Activated CD4-positive, alpha-beta T cell treated with anti-CD3 and anti-CD28 coated beads, Interleukin-2, amount 50 U/mL, for 48 hours (primary cell): ENCODE data around the gene MAPK8.

ENCODE experiments used
- DNase-seq, 2 experiments: peaks; one replicate each; pipeline ENCODE4 v3.0.0-alpha.2; 2020

The MAPK8 gene

DNA sequence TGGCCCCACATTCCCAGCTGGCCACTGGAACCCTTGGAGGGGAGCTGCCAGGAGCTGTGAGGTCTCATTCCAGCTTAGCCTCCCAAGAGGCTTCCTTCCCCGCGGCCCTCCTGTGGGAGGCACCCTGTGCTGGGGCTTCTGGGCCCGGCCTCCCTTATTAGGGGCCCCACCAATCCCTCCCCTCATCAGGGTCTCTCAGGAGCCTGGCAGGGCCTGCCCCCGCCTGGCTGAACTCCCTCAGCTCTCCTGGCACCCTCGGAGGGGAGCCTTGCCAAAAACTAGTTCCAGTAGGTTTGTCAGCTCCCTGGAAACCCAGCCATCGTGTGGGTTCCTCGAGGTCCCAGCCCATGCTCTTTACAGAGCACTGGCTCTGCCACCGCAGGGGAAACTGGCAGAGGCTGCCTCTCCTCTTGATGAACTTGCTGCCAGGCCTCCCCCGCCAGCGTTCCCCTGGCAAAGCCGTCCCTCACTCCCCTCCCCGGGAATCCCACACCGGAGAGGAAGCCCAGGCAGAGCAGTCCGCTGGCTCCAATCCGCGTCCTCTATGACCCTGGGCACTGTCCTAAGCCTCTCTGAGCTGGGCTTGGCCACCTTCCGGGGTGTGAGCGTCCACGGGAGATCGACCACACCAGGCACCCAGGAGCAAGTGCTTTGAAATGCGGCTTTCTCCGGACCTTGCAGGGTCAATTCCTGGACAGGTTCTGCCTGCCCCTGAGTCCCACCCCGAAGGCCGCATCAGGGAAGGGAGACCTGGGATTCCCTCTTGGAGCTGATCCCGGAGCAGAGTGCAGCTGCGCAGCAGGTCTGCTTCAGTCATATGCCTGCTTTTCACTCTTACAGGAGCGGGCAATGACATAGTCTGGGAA, 158.6 kb downstream of the MAPK8 start:
- no peak for DNase-seq

GRCh38 chr10:48465860-48466521, 159.5 kb downstream of the MAPK8 start:
- DNase-seq, result no peak

- no peak for DNase-seq
Observed at GRCh38 chr10:48466611-48467240, 160.2 kb downstream of the MAPK8 start.

DNA sequence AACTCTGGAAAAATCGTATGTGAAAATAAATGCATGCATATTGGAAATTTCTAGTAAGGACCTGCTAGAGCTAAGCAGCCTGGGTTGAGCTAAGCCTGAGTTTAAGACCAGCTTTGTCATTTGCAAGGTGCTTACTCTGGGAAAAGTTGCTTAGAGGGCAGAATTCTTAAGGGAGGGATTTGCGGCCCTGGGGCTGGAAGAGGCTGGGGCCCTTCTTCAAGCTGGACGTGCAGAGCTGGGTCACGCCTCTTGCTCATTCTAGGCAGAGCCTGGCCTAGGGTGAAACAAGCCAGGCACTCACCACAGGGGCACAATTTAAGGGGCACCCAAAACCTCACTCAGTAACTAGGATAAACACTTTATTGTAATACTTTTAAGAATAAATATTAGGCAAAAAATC, 161.2 kb downstream of the MAPK8 start:
- DNase-seq, result no peak

DNA sequence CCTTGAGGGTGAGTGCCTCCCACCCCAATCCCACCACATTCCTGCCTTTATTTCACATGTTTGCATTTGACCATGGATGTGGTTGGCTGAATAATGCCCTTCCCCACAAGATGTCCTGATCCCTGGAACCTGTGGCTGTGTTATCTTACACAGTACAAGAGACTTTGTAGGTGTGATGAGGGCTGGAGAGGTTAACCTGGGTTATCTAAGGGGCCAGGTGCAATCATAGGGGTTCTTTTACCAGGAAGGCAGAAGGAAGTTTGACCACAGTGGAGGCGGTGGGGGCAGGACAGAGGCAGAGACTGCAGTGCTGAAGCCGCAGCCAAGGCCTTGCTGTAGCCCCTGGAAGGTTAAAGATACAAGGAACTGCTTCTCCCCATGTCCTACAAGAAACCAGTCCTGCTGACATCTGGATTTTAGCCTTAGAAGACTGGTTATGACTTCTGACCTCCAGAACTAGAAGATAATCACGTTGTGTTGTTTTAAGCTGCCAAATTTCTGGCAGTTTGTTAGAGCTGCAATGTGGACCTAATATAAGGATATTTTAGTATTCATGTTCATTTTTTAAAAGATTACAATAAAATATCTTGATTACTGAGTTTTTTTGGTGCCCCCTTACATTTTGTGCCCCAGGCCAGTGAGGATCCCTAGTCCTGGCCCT, 161.8 kb downstream of the MAPK8 start:
- no peak for DNase-seq

GRCh38 chr10:48468866-48469511, 162.5 kb downstream of the MAPK8 start:
- no peak for DNase-seq

- no peak for DNase-seq
Observed at GRCh38 chr10:48469516-48470020, 163.1 kb downstream of the MAPK8 start.

DNA sequence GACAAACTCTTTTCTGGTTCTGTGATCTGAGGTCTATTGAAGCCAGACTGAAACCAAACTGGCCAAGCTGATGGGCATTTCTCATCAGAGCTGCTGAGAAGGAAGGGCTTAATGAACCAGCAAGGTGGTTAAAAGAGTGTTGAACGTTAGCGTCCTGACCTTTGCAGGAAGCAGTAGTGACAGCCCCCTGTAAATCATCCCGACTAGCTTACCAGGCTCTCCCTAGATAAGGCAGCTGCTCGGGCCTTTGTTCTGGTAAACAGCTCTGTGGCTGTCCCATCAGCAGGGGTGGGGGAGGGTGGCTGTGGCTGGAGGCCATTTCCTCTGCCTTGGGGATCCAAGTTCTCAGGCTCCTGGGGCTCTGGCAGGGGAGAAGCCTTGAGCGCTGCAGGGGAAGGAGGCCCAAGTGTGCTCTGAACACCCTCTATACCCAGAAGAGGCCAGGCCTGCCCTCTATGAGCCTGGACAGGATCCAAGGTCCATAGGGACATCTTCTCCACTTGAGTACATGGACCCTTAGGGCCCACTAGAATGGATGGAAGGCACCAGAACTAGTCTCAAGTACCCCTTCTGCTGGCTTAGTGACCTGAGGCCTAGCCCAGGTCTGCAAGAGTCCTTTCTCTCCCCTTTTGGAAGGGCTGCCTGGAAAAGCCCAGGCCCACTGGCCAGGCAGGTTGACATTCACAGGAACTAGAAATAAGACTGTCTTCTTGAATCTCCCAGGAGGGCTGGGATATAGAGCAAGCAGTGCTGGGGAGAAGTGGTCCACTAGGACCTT, 163.8 kb downstream of the MAPK8 start:
- no peak for DNase-seq

- DNase-seq, result no peak
Observed at GRCh38 chr10:48470893-48471805, 164.7 kb downstream of the MAPK8 start.

DNA sequence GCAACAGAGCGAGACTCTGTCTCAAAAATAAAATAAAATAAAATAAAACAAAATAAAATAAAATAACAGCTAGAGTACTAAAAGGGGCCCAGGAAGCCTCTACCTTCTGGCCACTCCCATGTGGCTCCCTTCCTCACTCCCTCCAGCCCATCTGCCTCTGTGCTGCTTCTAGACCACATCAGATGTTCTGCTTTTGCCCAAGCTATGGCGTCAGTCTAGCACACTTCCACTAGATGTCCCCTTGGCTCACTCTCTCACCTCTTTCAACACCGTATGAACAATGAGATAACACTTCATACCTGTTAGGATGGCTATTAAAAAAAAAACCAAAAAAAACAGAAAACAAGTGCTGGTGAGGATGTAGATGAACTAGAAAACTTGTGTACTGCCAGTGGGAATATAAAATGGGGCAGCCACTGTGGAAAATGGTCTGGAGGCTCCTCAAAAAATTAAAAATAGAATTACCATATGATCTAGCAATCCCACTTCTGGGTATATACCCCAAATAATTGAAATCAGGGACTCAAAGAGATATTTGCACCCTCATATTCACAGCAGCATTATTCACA, 166.1 kb downstream of the MAPK8 start:
- DNase-seq, result no peak

DNA sequence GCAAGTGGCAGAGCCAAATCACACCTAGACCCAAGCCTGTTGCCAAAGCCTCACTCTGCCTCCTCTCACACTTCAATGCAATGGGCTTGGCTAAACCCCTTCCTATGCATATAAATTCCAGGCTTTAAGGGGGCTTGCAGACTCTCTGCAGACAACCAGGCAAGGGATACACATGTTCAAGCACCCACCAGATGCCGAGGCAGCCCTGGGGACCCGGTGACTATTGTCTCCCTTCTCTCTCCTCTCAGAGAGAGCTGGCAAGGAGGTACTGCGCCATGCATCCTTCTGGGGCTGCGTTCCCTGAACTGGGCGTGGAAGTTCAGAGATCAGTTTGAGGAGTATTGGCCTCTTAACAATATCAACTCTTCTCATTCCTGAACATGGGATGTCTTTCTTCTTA, 167.2 kb downstream of the MAPK8 start:
- no peak for DNase-seq

- DNase-seq, result no peak
Observed at GRCh38 chr10:48474765-48475365, 168.4 kb downstream of the MAPK8 start.

GRCh38 chr10:48475943-48476278, 169.4 kb downstream of the MAPK8 start:
- DNase-seq, result no peak

- DNase-seq, result no peak
Observed at GRCh38 chr10:48476279-48476982, 170.0 kb downstream of the MAPK8 start.

DNA sequence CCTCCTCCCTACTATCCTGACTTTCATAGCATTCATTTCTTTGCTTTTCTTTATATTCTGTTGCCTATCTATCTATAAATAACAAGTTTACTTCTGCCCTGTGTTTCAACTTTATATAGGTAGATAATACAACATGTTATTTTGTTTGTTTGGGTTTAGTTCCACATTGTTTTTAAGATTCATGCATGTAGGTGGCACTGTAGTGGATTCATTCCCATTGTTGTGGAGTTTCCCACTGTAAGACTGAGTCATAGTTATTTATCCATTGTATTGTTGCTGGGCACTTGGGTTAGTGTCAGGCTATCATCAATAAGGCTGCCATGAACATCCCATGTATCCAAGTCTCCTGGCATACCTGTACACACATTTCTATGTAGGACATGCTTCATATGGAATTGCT, 170.7 kb downstream of the MAPK8 start:
- no peak for DNase-seq

- no peak for DNase-seq
Observed at GRCh38 chr10:48477616-48478015, 171.1 kb downstream of the MAPK8 start.

DNA sequence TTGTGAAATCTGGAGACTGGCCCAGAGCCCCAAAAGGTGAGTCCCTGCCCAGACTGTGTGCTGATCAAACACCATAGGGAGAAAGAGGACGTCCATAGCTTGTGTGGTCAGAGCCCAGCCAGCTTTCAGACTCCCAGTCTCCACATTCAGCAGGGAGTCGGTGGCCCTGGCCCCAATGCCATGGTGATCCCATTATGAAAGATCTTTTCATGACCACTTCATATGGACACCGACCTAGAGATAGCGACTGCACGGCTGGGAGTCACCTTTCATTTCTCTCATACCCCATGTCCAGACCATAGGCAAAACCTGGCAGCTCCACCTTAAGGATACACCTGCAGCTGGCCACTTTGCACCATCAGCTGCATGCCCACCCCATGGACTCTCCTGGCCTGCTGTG, 172.0 kb downstream of the MAPK8 start:
- DNase-seq, result no peak

DNA sequence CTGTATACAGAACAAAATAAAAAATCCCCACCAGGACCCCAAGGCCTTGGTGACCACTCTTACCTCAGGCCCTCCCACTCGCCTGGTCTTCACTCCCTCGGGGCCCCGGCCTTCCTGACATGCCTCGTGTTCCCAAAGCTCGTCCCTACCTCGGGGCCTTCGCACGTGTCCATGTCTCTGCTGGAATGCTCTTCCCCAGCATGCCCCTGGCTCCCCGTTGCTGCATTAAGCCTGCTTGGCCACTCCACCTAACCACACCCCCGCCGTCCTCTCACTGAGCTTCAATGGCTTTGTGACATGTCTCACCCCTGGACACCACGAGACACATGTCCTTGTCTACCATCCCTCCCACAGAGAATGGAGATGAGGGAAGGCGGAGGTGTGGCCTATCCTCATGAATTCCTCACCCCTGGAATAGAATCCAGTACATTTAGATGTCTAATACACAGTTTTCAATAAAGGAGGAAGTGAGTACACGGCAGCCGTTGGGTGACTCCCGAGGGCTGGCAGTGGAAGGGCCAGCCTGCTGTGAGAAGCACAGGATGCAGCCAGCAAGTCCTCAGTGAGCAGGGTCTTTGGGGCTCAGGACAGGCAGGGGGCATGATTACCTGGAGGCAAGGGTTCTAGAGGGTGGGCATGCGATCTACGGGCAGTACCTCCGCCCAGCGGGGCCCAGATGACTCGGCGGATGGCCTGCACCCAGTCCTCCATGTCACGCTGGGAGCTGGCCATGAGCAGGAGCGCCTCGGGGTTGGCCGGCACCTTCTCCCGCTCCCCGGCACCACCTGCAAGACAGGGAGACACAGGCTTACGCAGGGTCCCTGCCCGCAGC, 172.7 kb downstream of the MAPK8 start:
- DNase-seq, result no peak
